K562 (cell line): ENCODE results near the gene FAM181B. TPM values are rescaled to one million over a fixed set of nuclear protein-coding genes. Genes with fewer than 3 reads are reported as not detected.

Experiments
- ATAC-seq: fragments of 200-7000 bp; cut with Tn5 transposase; 3 replicates; pipeline ENCODE4 v1.9.1; 2020; ENCODE audit warnings: moderate library complexity
- BruUV-seq: library from RNA; stranded (reverse); fragments of 400-500 nt; replicated peaks from 2 replicates; lab custom pipeline; 2021; lab: Mats Ljungman, UMichigan
- CTCF ChIA-PET: fragments of 300-600 bp; formaldehyde crosslinking; extraction: SDS; loops from one replicate; lab custom pipeline; 2021; ENCODE audit warnings: low intra/inter-chr PET ratio; lab: Yijun Ruan, JAX
- POLR2A ChIA-PET: fragments of 300-600, 350-650 bp; sonication (Branson Sonifier 250); formaldehyde crosslinking; extraction: SDS; loops from one replicate; lab custom pipeline; 2021; ENCODE audit warnings: antibody characterized with exemption, inconsistent platforms; lab: Yijun Ruan, JAX
- DNase-seq, 4 experiments: peaks; one replicate each; pipeline versions ENCODE4 v3.0.0 to v3.0.0-alpha.2; 2011 to 2018; ENCODE audit warnings: low spot score in 3 of 4, mixed read lengths in 3 of 4; ENCODE audit errors: extremely low read depth in 1 of 4
- FAIRE-seq: peaks from 2 replicates; lab custom pipeline; 2011; peaks lifted over from hg19 to GRCh38; lab: Jason Lieb, UNC
- H2AFZ ChIP-seq: 2 replicates; pipeline ENCODE4 v1.6.0; 2011; ENCODE audit warnings: low read depth, low read length, control low read depth, inconsistent platforms
- H3K27ac ChIP-seq: fragments of 200-600 bp; 3 replicates; pipeline ENCODE4 v1.8.0; 2011; ENCODE audit warnings: low read depth, mild to moderate bottlenecking, control low read depth, inconsistent platforms, low read length, moderate library complexity, mixed read lengths; ENCODE audit errors: extremely low read depth
- H3K27me3 ChIP-seq, 2 experiments: fragments of 300-600 bp in 1 of 2; 2 replicates in 1 of 2; 3 replicates in 1 of 2; pipeline versions ENCODE4 v1.6.0 to v1.8.0; 2011; ENCODE audit warnings: inconsistent platforms in 2 of 2, low read length in 2 of 2, mild to moderate bottlenecking in 1 of 2, mixed read lengths in 1 of 2, moderate library complexity in 1 of 2; ENCODE audit not compliant: control insufficient read depth in 2 of 2, insufficient read depth in 2 of 2
- H3K36me3 ChIP-seq: fragments of 300-600 bp; 3 replicates; pipeline ENCODE4 v1.8.0; 2011; ENCODE audit warnings: mild to moderate bottlenecking, low read length, inconsistent platforms; ENCODE audit not compliant: control insufficient read depth, insufficient read depth
- H3K4me1 ChIP-seq, 2 experiments: fragments of 200-600 bp in 1 of 2; replicated peaks in 1 of 2; 2 replicates in 1 of 2; 3 replicates in 1 of 2; pipeline versions ENCODE4 v1.5.1 to v1.8.0; 2011; ENCODE audit warnings: inconsistent platforms in 2 of 2, low read length in 2 of 2, mild to moderate bottlenecking in 1 of 2, mixed read lengths in 1 of 2, moderate library complexity in 1 of 2; ENCODE audit not compliant: control insufficient read depth in 2 of 2, insufficient read depth in 2 of 2
- H3K4me2 ChIP-seq: 2 replicates; pipeline ENCODE4 v1.6.1; 2011; ENCODE audit warnings: low read length, control low read depth, inconsistent platforms, mixed read lengths; ENCODE audit not compliant: insufficient read depth
- H3K4me3 ChIP-seq: fragments of 200-600 bp; sonication (generic), shearing (Covaris generic); 2 replicates; pipeline ENCODE4 v1.5.1; 2016; ENCODE audit warnings: control low read depth, inconsistent platforms
- H3K79me2 ChIP-seq: fragments of 200-600 bp; 3 replicates; pipeline ENCODE4 v1.8.0; 2011; ENCODE audit warnings: low read length, inconsistent platforms; ENCODE audit not compliant: control insufficient read depth, insufficient read depth
- H3K9ac ChIP-seq, 2 experiments: 2 replicates each; pipeline versions ENCODE4 v1.6.0 to v1.6.1; 2011; ENCODE audit warnings: low read depth in 2 of 2, low read length in 2 of 2, control low read depth in 1 of 2, inconsistent platforms in 1 of 2, mild to moderate bottlenecking in 1 of 2, mixed read lengths in 1 of 2; ENCODE audit not compliant: insufficient read depth in 1 of 2
- H3K9me1 ChIP-seq: one replicate; pipeline ENCODE4 v1.6.0; 2011; ENCODE audit warnings: inconsistent platforms, mild to moderate bottlenecking, low read length, moderate library complexity; ENCODE audit not compliant: control insufficient read depth, insufficient read depth
- H3K9me3 ChIP-seq: replicated peaks from 2 replicates; pipeline ENCODE4 v1.5.1; 2011; ENCODE audit warnings: low read depth, low read length, inconsistent platforms; ENCODE audit not compliant: control insufficient read depth, insufficient read depth
- H4K20me1 ChIP-seq: replicated peaks from 2 replicates; pipeline ENCODE4 v1.6.1; 2011; ENCODE audit warnings: low read length, inconsistent platforms, mixed read lengths; ENCODE audit not compliant: control insufficient read depth, insufficient read depth
- CGGBP1 ChIP-seq: fragments of 250-450 bp; sonication (Bioruptor Pico); IDR thresholded peaks from 2 replicates; pipeline ENCODE4 v1.9.0; 2021; ENCODE audit warnings: mild to moderate bottlenecking
- CSDE1 ChIP-seq, 2 experiments: fragments of 450-650 bp; IDR thresholded peaks; 2 replicates each; pipeline ENCODE4 v1.6.1; 2016; ENCODE audit warnings: mild to moderate bottlenecking in 1 of 2
- E2F5 ChIP-seq: sonication (generic); formaldehyde crosslinking; IDR thresholded peaks from 2 replicates; pipeline ENCODE4 v1.8.0; 2022; ENCODE audit warnings: mild to moderate bottlenecking, missing genetic modification reagents
- EP400 ChIP-seq: fragments of 450-650 bp; IDR thresholded peaks from 2 replicates; pipeline ENCODE4 v1.6.1; 2017; ENCODE audit warnings: antibody characterized with exemption, mild to moderate bottlenecking, moderate library complexity
- HDAC8 ChIP-seq: fragments of 450-650 bp; IDR thresholded peaks from 2 replicates; pipeline ENCODE4 v1.6.1; 2016; ENCODE audit warnings: mild to moderate bottlenecking, missing genetic modification characterization, moderate library complexity, missing compliant biosample characterization
- IRF2 ChIP-seq: sonication (generic); formaldehyde crosslinking; IDR thresholded peaks from 2 replicates; pipeline ENCODE4 v1.8.1; 2022; ENCODE audit warnings: mild to moderate bottlenecking, missing genetic modification reagents
- PKNOX1 ChIP-seq: fragments of 450-650 bp; IDR thresholded peaks from 2 replicates; pipeline ENCODE4 v1.6.1; 2016
- RBM14 ChIP-seq: fragments of 200-400 bp; formaldehyde crosslinking; IDR thresholded peaks from 2 replicates; pipeline ENCODE4 v1.6.1; 2018; ENCODE audit warnings: low read depth, mild to moderate bottlenecking, low read length, moderate library complexity, borderline replicate concordance; ENCODE audit not compliant: insufficient read depth
- RBM34 ChIP-seq: fragments of 200-400 bp; formaldehyde crosslinking; IDR thresholded peaks from 2 replicates; pipeline ENCODE4 v1.6.1; 2018; ENCODE audit warnings: low read length, borderline replicate concordance; ENCODE audit not compliant: insufficient read depth
- WHSC1 ChIP-seq: IDR thresholded peaks from one replicate; pipeline ENCODE4 v1.6.1; 2012; ENCODE audit warnings: low read length, control low read depth, inconsistent platforms
- ZMIZ1 ChIP-seq, 2 experiments: fragments of 150-350 bp in 1 of 2; IDR thresholded peaks; 2 replicates each; pipeline ENCODE4 v1.6.1; 2012 to 2016; ENCODE audit warnings: low read depth in 2 of 2, low read length in 2 of 2, mild to moderate bottlenecking in 1 of 2, moderate library complexity in 1 of 2
- ZNF609 ChIP-seq: sonication (generic); formaldehyde crosslinking; IDR thresholded peaks from 2 replicates; pipeline ENCODE4 v1.8.1; 2023; ENCODE audit warnings: missing genetic modification reagents, mild to moderate bottlenecking, borderline replicate concordance
- WGBS: fragments of 100-300 bp; shearing (Covaris generic); methylation state at CpG from one replicate; pipeline ENCODE4 v1.1.6; 2016; ENCODE audit warnings: low coverage, mixed read lengths; ENCODE audit not compliant: insufficient coverage; ENCODE audit errors: missing lambda C conversion rate; 5-methylcytosine and 5-hydroxymethylcytosine counted together
- in situ Hi-C: fragments of 300-500 bp; cut with MboI; formaldehyde crosslinking; loops from 4 replicates; pipeline ENCODE4 v1.15.0; 2018; ENCODE audit warnings: inconsistent platforms, mixed read lengths
- intact Hi-C: fragments of 100-400 bp; cut with micrococcal nuclease; formaldehyde crosslinking; loops from 2 replicates; pipeline ENCODE4 v1.14.2; 2022
- polyA plus RNA-seq, 8 experiments: library from polyadenylated mRNA; depleted of rRNA in 4 of 8; stranded (reverse) in 5 of 8; unstranded in 3 of 8; fragments of >200 nt; fragmentation: Nextera tagmentation in 2 of 8; fragmentation: Illumina TruSeq in 1 of 8; extraction: Ambion mirVana in 2 of 8; extraction: Trizol in 1 of 8; gene quantifications; 2 replicates each; pipeline versions ENCODE4 v1.2.1 to v1.2.3, GENCODE V29; 2011 to 2014; ENCODE audit warnings: inconsistent platforms in 1 of 8, missing spikeins in 1 of 8
- total RNA-seq, 7 experiments: library from RNA; depleted of rRNA in 6 of 7; stranded (reverse); fragments of >200 nt in 6 of 7; fragmentation: Illumina TruSeq in 2 of 7; extraction: Trizol in 2 of 7; gene quantifications; 2 replicates each; pipeline versions ENCODE4 v1.2.1 to v1.2.3, GENCODE V29; 2011 to 2021; ENCODE audit warnings: low replicate concordance in 1 of 7

The FAM181B gene
- total and polyA plus RNA-seq, 9 of the 15 experiments (the other 6 are each of a cell fraction or from before 2014, with no cell fraction given): 0.01 TPM; not detected in 8

- WGBS: 2% methylated on average over 4 of the region's 4 CpGs
- Histone ChIP-seq H4K20me1 (no peaks in the 10 kb centered on the region), H3K27me3 (peaks cover 26 to 50% of the 10 kb centered on the region in 2 experiments), H3K4me2 (no peak overlapping the region), H3K9me1 (no peaks in the 10 kb centered on the region), H2AFZ (no peak overlapping the region), H3K27ac (no peak overlapping the region), H3K9ac (no peak overlapping the region), H3K9me3 (no peaks in the 10 kb centered on the region), H3K79me2 (no peaks in the 10 kb centered on the region), H3K4me1 (peaks cover 2 to 19% of the 10 kb centered on the region in 2 experiments; a peak in 4 of 5 replicates), H3K4me3 (no peak overlapping the region), H3K36me3 (no peaks in the 10 kb centered on the region)
- in situ Hi-C loops: no loop called here
- POLR2A ChIA-PET: interaction anchor here (1.0 kb wide), 1 partner anchor 21 kb away, joined by 4 read pairs; no protein-coding TSS in a partner anchor
- no TSS peak for BruUV-seq
- DNase-seq (no peak), FAIRE-seq (no peak), ATAC-seq (no peak)
- CTCF ChIA-PET: no interaction called here
- intact Hi-C loops: no loop called here
- TF ChIP-seq E2F5 (CRISPR knock-in tag) (no peak), RBM34 (no peak), PKNOX1 (no peak), EP400 (no peak), RBM14 (no peak), CGGBP1 (no peak), CSDE1 (IDR thresholded peaks at IDR 0.05) (no peak), WHSC1 (no peak), IRF2 (CRISPR knock-in tag) (no peak), ZNF609 (CRISPR knock-in tag) (no peak), HDAC8 (tag) (no peak), ZMIZ1 (IDR thresholded peaks at IDR 0.05; ENCODE audit: low read depth in 2 of 2, low read length in 2 of 2) (no peak)
These were observed 3.4 kb downstream of the FAM181B start for GRCh38 chr11:82730286-82730685.
